HG03095 (cell line): ENCODE measurements around the gene ERH.
A peak's percentile ranks its signal among the peaks of the same experiment; 100 is the strongest.

Experiments
- ATAC-seq: cut with Tn5 transposase; IDR thresholded peaks from one replicate; pipeline ENCODE4 v1.9.1; 2021; ENCODE audit warnings: moderate library complexity; ENCODE audit not compliant: unreplicated experiment

The ERH gene

DNA sequence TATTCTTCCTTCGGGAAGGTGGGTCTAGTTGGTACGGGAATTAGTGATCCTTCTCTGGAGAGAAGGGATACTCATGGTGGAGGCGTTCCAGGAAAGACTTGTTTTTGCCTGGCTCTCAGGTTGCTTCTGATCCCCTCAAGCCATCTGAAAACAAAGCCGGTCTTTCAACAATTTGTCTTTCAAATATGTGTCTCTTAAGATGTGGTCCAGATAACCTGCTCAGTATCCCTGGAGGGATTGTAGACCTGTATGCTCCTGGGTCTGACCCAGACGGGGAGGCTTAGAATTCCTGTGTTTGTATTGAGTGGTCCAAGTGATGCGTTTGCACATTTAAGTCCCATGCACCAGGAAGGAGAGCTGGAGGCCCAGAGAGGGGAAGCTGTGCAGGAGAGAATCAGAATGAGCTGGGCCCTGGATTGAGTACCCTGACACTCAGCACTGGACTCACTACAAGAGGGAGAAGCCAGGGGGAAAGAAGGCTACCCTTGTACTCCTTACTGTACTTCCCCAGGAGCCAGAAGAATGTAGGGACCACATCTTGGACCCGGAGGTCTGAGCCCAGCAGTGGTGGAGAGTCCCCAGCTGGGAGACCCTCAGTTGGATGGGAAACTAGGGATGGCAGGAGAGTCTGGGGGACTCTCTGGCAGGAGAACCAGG lies 40.4 kb downstream of the ERH start:
- ATAC-seq = no peak

DNA sequence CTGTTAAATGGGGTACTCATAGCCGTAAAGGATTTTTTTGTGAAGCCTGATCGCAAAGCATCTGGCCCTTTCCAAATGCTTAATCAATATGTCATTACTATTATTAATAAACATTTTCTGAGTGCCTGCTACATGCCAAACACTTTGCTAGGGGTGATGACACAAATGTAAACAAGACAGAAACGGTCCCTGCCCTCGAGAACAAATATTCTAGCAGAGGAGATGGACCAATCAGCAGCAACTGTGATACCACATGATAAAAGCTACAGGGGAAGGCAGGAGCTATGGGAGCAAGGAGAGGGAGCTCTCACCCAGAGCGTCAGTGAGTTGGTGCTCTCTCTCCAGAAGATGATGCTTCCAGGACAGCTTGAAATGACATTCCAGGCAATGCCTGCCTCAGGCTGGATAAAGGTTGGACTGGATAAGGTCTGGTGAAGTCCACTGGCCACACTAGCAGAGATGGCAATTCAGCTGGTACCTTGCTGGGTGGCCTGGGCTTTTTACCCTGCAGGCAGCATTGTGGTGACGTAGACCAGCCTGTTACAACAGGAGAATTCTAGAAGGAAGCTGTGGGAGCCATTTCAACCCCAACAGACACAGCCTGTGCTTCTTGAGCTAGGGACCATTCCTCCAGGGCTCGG lies 41.1 kb downstream of the ERH start:
- no peak for ATAC-seq

DNA sequence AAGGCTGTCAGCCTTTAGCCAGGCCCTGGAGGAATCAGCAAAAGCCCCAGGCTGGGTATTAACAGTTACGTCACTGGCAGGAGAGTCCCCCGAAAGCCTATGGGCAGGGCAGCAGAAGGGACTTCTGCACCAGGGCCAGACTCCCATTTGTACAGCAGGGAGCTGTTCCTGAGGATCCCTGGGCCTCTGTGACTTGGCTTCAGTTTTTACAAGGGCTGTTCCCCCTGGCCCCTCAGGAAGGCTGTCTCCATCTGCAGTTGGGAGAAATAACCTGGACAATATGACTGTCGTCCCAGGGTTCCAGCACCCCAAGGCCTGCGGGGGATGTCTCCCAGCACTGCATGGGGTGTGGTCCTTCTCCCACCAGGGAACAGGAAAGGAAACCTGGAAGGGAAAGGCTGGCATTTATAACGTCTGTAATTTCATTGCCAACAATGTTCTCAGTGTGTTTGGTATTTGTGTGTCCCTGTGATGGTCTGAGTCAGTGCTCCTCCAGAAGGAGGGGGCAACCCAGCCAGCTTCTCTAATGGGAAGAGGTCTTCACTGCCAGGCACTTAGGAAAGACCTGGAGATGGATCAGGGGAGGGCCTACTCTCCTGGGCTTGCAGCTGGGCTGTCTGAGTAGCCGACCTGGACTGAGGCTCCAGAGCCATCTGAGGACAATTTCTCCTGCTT lies 42.4 kb downstream of the ERH start:
- ATAC-seq = no peak

DNA sequence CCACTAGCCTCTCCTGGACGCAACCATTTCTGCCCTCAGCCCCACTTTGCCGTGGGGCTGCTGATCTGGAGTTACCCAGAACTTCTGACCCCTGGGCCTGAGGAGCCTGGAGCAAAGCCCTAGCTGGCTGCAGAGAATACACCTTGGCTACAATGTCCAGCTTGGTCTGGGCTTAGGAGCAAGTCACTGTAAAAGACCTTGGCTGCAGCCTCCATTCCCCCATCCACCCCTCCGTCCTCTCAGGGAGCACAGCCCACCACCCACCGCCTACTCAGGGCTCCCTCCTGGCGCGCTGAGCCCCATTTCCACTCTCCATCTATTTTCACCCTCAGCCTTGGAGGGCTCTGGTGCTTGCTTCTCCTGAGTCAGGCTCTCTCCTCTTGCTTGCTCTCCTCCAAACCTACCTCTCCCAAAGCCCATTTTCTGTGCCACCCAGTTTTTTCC lies 42.9 kb downstream of the ERH start:
- no peak for ATAC-seq

DNA sequence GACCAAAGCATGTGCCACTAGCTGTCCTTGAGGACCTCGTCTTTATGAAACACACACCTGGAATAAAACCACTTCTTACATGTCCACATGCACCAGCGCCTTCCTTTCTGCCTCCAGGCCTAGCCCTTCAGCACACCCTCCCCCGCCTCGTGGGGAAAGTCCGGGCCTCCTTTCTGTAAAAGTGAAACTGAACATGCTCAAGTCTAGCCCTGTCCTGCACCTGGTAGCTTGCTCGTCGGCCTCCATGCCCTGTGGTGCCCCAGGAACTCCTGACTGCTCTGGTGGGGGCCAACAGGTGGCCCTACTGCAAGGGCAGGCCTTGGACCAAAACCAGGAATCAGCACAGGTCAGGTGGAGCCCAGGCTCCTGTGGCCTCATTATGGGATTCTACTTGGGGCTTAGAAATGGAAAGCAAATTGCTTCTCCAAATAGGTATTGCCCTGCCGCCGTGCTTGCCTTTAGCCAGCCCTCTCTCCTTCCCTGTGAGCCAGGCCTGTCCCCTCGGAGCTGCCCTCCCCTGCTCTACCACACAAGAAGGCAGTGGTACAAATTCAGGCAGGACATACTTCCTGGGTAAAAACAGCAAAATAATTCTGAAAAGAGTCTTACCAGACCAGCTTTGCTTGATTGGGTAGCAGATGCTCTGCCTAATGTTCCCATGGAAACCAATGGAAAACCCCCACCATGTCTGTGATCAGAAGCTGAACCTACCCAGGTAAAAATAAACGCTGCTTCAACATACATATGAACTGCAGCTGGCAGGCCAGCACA lies 43.5 kb downstream of the ERH start:
- peak; percentile 87 for ATAC-seq

DNA sequence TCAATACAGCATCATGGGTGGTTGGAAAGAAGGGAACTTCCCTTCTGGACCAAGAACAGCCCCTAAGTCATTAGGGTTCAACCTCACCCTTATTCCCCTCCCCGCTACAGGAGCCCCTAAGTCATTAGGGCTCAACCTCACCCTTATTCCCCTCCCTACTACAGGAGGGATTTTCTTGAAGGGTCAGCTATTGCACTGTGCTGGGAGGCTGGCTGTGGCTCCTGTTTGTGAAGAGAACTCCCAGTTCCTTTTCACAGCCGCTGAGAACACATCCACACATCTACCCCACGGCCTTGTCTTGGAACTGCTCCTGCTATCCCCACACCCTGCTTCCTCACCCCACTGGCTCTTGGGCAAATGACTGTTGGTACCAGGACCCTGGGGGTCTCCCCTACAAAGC lies 44.9 kb downstream of the ERH start:
- no peak for ATAC-seq

DNA sequence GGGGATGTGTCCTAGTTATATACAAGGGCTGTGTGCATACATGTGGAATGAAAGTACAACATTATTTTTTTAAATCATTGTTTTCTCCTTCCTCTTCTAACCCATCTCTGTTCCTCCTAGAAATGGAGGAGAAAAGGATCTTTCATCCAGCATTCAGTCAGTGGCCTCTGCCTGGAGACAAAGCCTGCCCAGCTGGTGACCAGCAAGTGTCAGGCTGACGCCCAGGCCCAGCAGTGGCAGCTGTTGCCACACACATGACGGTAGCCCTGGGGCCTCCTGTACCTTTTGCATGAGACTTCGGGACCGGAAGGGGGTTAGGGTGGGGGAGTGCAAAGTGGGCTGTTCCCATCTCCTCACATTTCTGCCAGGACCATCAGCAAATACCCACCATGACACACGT lies 46.2 kb downstream of the ERH start:
- ATAC-seq = no peak

DNA sequence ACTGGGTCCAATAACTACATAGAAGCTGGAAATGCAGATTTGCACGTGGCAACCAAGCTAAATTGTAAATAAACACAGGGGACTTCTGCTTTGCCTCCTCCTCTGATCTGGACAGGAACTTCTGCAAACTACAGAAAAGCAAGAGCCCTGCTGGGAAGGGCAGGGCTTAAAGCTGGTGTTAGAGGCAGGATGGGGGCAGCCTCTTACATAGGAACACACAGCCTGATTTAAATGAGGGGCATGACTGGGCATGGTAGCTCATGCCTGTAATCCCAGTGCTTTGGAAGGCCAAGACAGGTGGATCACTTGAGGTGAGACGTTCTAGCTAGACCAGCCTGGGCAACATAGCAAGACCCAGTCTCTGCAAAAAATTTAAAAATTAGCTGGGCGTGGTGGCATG lies 46.7 kb downstream of the ERH start:
- no peak for ATAC-seq

DNA sequence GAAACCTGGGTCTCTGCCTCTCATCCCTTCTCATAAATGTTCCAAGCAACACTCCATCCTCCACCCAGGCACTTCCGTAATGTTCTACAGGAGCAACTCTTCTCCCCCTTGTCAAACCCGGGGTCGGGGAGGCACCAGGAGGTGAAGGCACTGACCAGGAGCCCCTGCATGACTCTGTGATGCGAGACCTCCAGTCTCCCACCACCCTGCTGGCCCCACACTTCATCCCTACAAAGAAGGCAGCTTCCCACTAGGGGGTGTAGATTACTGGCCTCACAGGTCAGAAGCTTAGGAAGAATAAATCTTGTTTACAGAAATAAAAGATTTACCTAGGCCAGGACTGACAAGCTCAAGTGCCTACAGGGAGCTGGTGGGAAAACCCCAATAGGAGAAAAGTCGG lies 47.2 kb downstream of the ERH start:
- ATAC-seq = no peak

DNA sequence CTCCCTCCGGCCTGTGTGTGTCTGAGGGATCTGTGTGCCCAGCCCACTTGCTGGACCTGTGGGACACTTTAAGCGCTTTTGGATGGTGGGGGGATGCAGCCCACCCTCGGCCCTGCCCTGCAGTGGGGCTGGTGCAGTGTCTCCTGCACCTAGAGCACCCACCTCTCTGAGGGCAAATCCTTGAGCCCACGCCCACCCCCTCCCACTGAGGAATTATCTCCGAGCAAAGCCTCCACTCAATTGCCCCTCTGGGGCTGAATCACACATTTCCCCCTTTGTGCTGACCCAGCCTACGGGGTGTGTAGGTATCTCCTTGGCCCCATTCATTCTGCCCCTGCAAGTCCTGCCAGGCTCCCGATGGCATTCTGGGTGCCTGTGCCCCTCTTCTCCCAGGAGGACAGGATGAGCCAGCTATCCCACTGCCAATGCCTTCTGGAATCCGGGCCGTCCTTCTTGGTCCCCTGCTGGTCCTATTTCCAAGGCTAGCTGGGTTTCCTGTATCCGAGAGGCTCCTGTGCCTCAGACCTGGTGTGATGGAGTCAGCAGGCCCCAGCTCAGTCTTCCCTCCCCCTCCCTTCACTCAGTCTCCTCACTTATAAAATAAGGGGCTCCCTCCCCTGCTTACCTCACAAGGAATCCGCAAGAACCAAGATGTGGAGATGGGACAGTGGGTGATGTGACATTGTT lies 48.9 kb downstream of the ERH start:
- ATAC-seq = no peak

DNA sequence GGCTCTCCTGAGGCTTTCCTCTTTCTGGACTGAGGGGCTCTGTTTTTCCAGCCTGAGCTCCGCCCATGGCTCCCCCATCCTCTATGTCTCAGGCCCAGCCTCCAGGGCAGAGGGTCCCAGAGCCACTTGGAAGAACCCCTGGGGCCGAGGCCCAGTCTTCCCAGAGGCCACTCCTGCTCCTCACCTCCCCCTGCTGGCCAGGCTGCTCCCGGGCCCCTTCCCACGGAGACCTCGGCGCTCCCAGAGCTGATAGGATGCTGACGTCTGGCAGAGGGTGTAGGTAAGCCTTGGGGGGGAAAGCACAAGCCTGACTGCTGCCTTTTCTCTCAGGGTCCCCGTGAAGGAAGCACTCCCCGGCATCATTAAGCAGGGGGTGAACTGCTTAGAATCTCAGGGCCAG lies 51.4 kb downstream of the ERH start:
- ATAC-seq = no peak

DNA sequence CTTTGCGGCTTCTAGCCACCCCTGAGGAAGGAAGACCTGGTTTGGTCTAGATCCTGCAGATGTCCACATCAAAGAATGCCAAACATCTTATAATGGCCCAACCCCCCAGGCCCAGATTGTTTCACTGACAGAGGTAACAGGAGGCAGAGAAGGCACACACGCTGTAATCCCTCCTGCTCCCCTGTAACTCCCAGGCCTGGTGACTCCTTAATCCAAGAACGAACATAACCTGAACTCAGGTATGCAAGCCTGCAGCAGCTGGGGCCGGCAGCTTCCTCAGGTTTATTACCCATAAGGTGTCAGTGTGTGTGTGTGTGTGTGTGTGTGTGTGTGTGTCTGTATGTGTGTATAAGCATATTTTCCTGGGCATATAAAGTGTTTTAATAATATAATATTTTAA lies 52.7 kb downstream of the ERH start:
- no peak for ATAC-seq

DNA sequence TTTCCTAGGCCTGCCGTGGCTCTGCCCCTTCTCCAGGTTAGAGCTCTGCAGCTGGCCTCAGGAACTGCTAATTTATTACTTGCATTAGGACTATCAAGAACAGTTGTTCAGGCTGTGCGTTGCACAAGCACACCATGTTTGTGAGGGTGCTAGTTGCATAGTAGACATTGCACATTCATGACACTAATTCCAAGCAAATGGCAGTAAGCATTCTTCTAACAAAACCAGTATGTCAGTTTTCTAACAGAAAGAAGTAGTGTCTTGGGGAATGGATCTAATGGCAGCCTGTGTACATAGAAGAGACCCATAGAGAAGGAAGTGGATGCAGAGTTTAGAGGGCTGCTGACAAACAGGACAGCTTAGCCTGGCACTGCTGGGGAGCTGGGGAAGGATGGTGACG lies 53.9 kb downstream of the ERH start:
- ATAC-seq = no peak

DNA sequence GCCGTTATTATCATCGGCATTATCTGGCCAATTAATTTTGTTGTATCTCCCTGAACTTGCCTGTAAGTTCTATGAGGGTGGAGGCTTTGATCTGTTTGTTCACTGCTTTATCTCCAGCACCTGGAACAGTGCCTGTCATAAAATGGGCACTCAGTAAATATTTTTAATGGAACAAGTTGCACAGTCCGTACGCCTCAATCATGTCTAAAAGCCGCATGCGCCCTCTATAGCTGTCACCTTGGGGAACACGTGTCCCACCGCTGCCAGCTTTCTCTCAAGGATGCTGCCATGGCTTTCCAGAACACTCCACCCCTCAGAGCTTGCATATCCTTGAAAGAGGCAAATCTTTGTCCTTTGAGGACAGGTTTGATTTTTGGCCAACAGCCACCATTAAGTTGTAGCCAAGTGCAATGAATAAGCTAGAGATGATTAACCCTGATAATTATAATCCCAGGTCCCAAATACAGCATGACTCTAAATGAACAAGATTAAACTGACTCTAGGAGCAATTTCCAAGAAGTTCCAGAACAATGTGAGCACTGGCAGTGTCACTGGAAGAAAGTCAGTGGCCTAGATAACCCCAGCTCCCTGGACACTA lies 55.1 kb downstream of the ERH start:
- no peak for ATAC-seq

DNA sequence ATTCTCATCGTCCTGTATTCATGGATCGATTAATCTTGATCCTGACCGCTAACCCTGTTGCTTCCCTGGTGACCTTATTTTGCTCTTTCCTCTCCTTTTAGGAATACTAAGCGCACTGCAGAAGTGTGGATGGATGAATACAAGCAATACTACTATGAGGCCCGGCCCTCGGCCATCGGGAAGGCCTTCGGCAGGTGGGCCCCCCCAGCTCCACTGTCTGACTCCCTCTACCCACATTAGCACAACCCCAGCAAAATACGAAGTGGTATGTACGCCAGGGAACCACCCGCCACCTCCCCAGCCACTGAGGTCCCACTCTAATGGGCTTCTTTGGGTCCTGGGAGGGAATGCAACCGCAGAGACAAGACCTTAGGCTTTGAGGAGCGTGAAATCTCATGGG lies 58.7 kb downstream of the ERH start:
- ATAC-seq = no peak

DNA sequence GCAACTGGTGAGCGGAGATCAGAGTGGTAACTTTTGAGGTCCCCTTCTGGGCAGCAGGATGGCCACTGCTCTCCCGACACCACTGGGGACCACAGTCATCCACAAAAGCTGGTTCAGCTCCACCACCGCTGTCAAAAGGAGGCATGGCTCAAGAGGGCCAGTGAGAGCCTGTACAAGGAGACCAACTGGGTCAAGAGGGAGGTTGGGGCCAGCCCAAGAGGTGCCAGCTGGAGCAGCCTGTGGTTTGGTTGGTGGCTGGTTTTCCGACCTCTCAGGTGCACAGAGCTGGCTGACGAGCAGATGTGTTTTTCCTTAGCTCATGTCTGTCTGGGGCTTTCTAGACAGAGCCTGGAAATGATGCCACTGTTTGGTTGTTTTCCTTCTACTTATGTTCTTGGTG lies 60.1 kb downstream of the ERH start:
- no peak for ATAC-seq

DNA sequence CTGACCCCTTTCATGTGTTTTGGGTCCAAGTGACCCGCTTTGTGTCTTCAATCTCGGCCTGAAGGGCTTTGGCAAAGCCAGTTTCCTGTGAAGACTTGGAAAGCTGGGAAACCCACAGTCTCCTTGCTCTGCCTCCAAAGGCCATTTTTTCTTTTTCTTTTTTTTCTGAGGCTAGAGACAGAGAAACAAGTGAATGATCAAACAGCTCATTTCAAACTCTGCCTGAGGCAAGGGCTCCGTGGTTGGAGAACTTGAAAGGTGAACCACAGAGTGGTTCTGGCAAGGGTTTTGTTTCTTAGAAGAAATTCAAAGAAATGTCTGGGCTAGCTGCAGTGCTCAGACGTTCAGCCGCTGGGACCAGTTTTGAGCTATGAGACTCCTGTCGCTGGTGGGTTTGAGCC lies 62.7 kb downstream of the ERH start:
- no peak for ATAC-seq

DNA sequence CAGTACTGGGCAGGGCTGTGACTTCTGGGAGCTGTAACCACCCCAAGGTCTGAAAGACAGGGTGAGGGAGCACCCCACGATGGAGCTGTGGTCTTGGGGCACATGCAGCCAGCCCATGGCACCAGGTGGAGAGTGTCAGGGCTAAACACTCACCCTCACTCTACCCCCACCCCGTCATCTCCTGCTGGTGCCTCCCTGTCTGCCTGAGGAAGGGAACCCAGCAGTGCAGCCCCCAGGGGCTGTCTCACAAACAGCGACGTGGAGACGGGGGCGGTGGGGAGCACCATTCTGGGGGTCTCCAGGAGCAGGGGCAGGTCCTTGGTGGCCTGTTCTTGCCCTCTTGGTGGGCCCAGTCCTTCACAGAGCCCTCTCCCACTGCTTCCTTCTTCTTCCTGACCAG lies 63.5 kb downstream of the ERH start:
- ATAC-seq = no peak

DNA sequence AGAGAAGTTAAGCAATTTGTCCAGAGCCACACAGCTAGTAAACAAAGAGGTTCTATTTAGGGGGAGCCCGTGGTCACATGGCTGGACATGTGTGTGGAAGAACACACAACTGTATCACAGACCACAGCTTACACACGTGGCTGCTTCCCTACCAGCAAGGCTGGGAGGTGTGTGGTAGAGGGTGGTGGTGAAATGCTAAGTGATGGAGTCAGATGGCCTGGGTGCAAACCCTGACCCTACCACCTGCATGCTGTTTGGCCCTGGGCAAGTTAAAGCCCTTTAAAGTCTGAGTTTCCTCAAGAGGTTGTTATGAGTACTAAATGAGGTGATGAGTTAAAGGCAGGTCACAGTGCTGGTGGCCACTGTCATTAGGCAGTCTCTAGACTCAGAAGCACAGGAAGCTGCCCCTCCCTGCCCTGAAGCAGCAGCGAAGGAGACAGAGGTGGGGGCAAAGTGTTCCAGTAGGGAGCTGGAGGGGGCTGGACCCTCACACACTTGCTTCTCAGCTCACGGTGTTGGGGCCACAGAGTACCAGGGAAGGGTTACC lies 64.2 kb downstream of the ERH start:
- no peak for ATAC-seq

DNA sequence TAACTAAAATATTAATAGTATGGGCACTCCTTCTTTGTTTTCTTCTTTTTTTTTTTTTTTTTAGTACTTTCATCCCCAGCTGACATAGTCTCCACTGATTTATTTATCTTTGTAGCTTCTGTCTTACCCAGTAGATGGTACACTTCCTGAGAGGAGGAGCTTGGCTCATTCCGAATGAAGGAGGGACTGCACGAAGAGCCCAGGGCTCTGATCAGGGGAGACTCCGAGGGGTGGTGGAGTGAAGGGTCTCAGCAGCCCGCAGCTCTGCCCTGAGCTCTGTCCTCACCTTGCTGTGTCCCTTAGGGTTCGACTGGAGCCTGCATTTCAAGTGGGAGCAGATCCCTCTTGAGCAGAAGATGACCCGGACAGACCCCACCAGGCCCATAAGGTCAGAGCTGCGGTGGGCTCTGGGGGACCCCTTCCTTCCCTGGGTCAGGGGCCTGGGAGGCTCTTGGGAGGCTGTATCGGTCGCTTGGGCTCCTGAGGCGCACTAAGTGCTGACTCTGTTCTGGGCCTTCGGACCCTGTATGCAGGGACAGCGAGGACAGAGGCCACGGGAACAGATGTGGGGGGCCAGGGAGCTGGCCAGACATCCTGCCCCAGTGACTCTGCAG lies 65.2 kb downstream of the ERH start:
- ATAC-seq = no peak
